KBM-7 (cell line): ENCODE measurements around the gene DPH1.
A peak's percentile ranks its signal among the peaks of the same experiment; 100 is the strongest.

Experiments
- DNase-seq: peaks from one replicate; pipeline ENCODE4 v3.0.0-alpha.2; 2015
- in situ Hi-C: fragments of 300-500 bp; cut with MboI; formaldehyde crosslinking; loops from 2 replicates; pipeline ENCODE4 v1.14.3; 2020; ENCODE audit warnings: low sequenced_read_pairs, low pct_unique_long_range_greater_than_20kb, mixed read lengths

The DPH1 gene

GRCh38 chr17:2086306-2086705 is 56.4 kb downstream of the DPH1 start:
- in situ Hi-C loops: no loop called here
- DNase-seq: no peak

GRCh38 chr17:2087597-2088211 is 57.8 kb downstream of the DPH1 start:
- in situ Hi-C loops: no loop called here
- peak; percentile 96 for DNase-seq

GRCh38 chr17:2089021-2089422 is 59.1 kb downstream of the DPH1 start:
- in situ Hi-C loops: no loop called here
- no peak for DNase-seq

- DNase-seq: no peak
- in situ Hi-C loops: no loop called here
Observed at GRCh38 chr17:2090210-2090641, 60.3 kb downstream of the DPH1 start.

- in situ Hi-C loops: no loop called here
- no peak for DNase-seq
Observed at GRCh38 chr17:2090804-2091534, 61.0 kb downstream of the DPH1 start.

- no peak for DNase-seq
- in situ Hi-C loops: no loop called here
Observed at GRCh38 chr17:2092253-2092652, 62.3 kb downstream of the DPH1 start.

- in situ Hi-C loops: no loop called here
- no peak for DNase-seq
Observed at GRCh38 chr17:2093349-2093748, 63.4 kb downstream of the DPH1 start.
